ENCODE results near the gene EXOSC5. TPM values are rescaled to one million over a fixed set of nuclear protein-coding genes. Genes with fewer than 3 reads are reported as not detected.
"Not testable (repeated sequence)": the region's sequence is repeated elsewhere in the genome, so short reads cannot be mapped to it uniquely, and the experiment has no call there.

Gene EXOSC5
- polyA plus RNA-seq, 3 donors: 16.8 to 20.1 (median 17.4) TPM

GRCh38 chr19:41386442-41386841 is 10.7 kb downstream of the EXOSC5 start:
- no peak for DNase-seq (ENCODE audit: extremely low read depth in 1 of 11, low read depth in 9 of 11, low spot score in 4 of 11)

GRCh38 chr19:41384351-41384750 is 12.8 kb downstream of the EXOSC5 start:
- DNase-seq (ENCODE audit: extremely low read depth in 1 of 11, low read depth in 9 of 11, low spot score in 4 of 11): no peak

- not testable (repeated sequence) for DNase-seq (ENCODE audit: extremely low read depth in 1 of 11, low read depth in 9 of 11, low spot score in 4 of 11)
Observed at GRCh38 chr19:41381536-41381935, 15.6 kb downstream of the EXOSC5 start.

- no peak for DNase-seq (ENCODE audit: extremely low read depth in 1 of 11, low read depth in 9 of 11, low spot score in 4 of 11)
Observed at GRCh38 chr19:41377977-41378709, 19.0 kb downstream of the EXOSC5 start.

GRCh38 chr19:41376998-41377365 is 20.2 kb downstream of the EXOSC5 start:
- DNase-seq (ENCODE audit: extremely low read depth in 1 of 11, low read depth in 9 of 11, low spot score in 4 of 11): no peak

GRCh38 chr19:41376241-41376997 is 20.7 kb downstream of the EXOSC5 start, which contains the start of gene TMEM91:
Gene TMEM91 (plus strand): TSS chr19:41376533. CDS start chr19:41378310, 1,777 bp downstream.
- peak in 1 of 11 donors; percentile 40 for DNase-seq (ENCODE audit: extremely low read depth in 1 of 11, low read depth in 9 of 11, low spot score in 4 of 11)

GRCh38 chr19:41373993-41374392 is 23.2 kb downstream of the EXOSC5 start:
- peak in 1 of 11 donors; percentile 43 for DNase-seq (ENCODE audit: extremely low read depth in 1 of 11, low read depth in 9 of 11, low spot score in 4 of 11)

- no peak for DNase-seq (ENCODE audit: extremely low read depth in 1 of 11, low read depth in 9 of 11, low spot score in 4 of 11)
Observed at GRCh38 chr19:41372501-41372900, 24.7 kb downstream of the EXOSC5 start.

GRCh38 chr19:41371541-41371940 is 25.6 kb downstream of the EXOSC5 start:
- no peak for DNase-seq (ENCODE audit: extremely low read depth in 1 of 11, low read depth in 9 of 11, low spot score in 4 of 11)

GRCh38 chr19:41371119-41371518 is 26.0 kb downstream of the EXOSC5 start:
- not testable (repeated sequence) for DNase-seq (ENCODE audit: extremely low read depth in 1 of 11, low read depth in 9 of 11, low spot score in 4 of 11)

GRCh38 chr19:41369769-41370168 is 27.4 kb downstream of the EXOSC5 start:
- no peak for DNase-seq (ENCODE audit: extremely low read depth in 1 of 11, low read depth in 9 of 11, low spot score in 4 of 11)

- DNase-seq (ENCODE audit: extremely low read depth in 1 of 11, low read depth in 9 of 11, low spot score in 4 of 11): no peak
Observed at GRCh38 chr19:41367848-41368301, 29.3 kb downstream of the EXOSC5 start.

GRCh38 chr19:41366089-41366488 is 31.1 kb downstream of the EXOSC5 start:
- DNase-seq (ENCODE audit: extremely low read depth in 1 of 11, low read depth in 9 of 11, low spot score in 4 of 11): no peak

- DNase-seq (ENCODE audit: extremely low read depth in 1 of 11, low read depth in 9 of 11, low spot score in 4 of 11): no peak
Observed at GRCh38 chr19:41364524-41365391, 32.4 kb downstream of the EXOSC5 start.

- peak; percentile 93 to 99 (median 98) for DNase-seq (ENCODE audit: extremely low read depth in 1 of 11, low read depth in 9 of 11, low spot score in 4 of 11)
Observed at GRCh38 chr19:41363753-41364523, 33.2 kb downstream of the EXOSC5 start, which contains the start of gene B9D2. Gene B9D2 (minus strand): TSS chr19:41364149. CDS start chr19:41363519, 630 bp downstream.

GRCh38 chr19:41363371-41363752 is 33.8 kb downstream of the EXOSC5 start:
- no peak for DNase-seq (ENCODE audit: extremely low read depth in 1 of 11, low read depth in 9 of 11, low spot score in 4 of 11)

- no peak for DNase-seq (ENCODE audit: extremely low read depth in 1 of 11, low read depth in 9 of 11, low spot score in 4 of 11)
Observed at GRCh38 chr19:41362143-41362847, 34.9 kb downstream of the EXOSC5 start.

- no peak for DNase-seq (ENCODE audit: extremely low read depth in 1 of 11, low read depth in 9 of 11, low spot score in 4 of 11)
Observed at GRCh38 chr19:41359741-41360140, 37.4 kb downstream of the EXOSC5 start.

All from renal cortex interstitium (tissue), 11 donors.